Kidney (tissue), 14 donors: ENCODE results near the gene GID4. TPM values are rescaled to one million over a fixed set of nuclear protein-coding genes. Genes with fewer than 3 reads are reported as not detected.

Experiments
- DNase-seq, 5 donors: peaks; one replicate each; pipeline ENCODE4 v3.0.0-alpha.2; 2013 to 2020
- FAIRE-seq: peaks from 2 replicates; lab custom pipeline; 2012; peaks lifted over from hg19 to GRCh38; lab: Jason Lieb, UNC
- H3K27ac ChIP-seq, 2 donors: one replicate each; pipeline ENCODE4 v1.7.0; 2013; ENCODE audit warnings: low read depth in 2 of 2, low read length in 2 of 2, inconsistent platforms in 1 of 2
- H3K27me3 ChIP-seq: one replicate; pipeline ENCODE4 v1.7.1; 2013; ENCODE audit warnings: low read length, inconsistent platforms; ENCODE audit not compliant: control insufficient read depth, insufficient read depth
- H3K36me3 ChIP-seq, 3 donors: one replicate each; pipeline versions ENCODE4 v1.7.0 to v1.7.1; 2013; ENCODE audit warnings: low read length in 3 of 3, control low read depth in 1 of 3, inconsistent platforms in 1 of 3; ENCODE audit not compliant: insufficient read depth in 3 of 3, control insufficient read depth in 2 of 3
- H3K4me1 ChIP-seq, 3 donors: one replicate each; pipeline versions ENCODE4 v1.7.0 to v1.7.1; 2013; ENCODE audit warnings: low read length in 3 of 3, inconsistent platforms in 1 of 3, low read depth in 1 of 3; ENCODE audit not compliant: control insufficient read depth in 2 of 3, insufficient read depth in 2 of 3
- H3K4me3 ChIP-seq, 3 donors: one replicate each; pipeline versions ENCODE4 v1.7.0 to v1.8.1; 2013; ENCODE audit warnings: low read length in 3 of 3, control low read depth in 1 of 3, inconsistent platforms in 1 of 3
- H3K9ac ChIP-seq, 3 donors: one replicate each; pipeline versions ENCODE4 v1.7.0 to v1.7.1; 2013; ENCODE audit warnings: low read length in 3 of 3, control low read depth in 1 of 3, inconsistent platforms in 1 of 3
- H3K9me3 ChIP-seq, 3 donors: one replicate each; pipeline versions ENCODE4 v1.7.0 to v1.7.1; 2013; ENCODE audit warnings: low read length in 3 of 3, control low read depth in 1 of 3, inconsistent platforms in 1 of 3; ENCODE audit not compliant: control insufficient read depth in 2 of 3, insufficient read depth in 1 of 3
- CTCF ChIP-seq: IDR thresholded peaks from 3 replicates; pipeline ENCODE4 v1.5.1; 2012; ENCODE audit warnings: mild to moderate bottlenecking, moderate library complexity, borderline replicate concordance; ENCODE audit not compliant: insufficient read depth; ENCODE audit errors: extremely low read depth
- intact Hi-C: fragments of 100-400 bp; cut with DNase I; formaldehyde crosslinking; loops from one replicate; pipeline ENCODE4 v1.11.1; 2022
- polyA plus RNA-seq: library from polyadenylated mRNA; stranded (reverse); fragments of 350-450 nt; fragmentation: Illumina TruSeq; extraction: RNeasy Lipid Tissue Mini Kit (QIAGEN cat#74804); gene quantifications from one replicate; pipeline ENCODE4 v1.2.3, GENCODE V29; 2014; ENCODE audit warnings: low read depth, low replicate concordance; ENCODE audit not compliant: insufficient read depth
- total RNA-seq: library from RNA; stranded (reverse); fragmentation: NEBNext Ultra II Directional; extraction: Animal tissue kit (Norgen Biotek cat#: 25700); gene quantifications from one replicate; pipeline ENCODE4 v1.2.1, GENCODE V29; 2021
- donor health status: control.
- donor health status: control.
- donor health status: control.
- donor health status: control.
- donor health status: control.
- donor health status: DM: yes; HTN: yes; CAD: no.
- donor health status: Normal renal cell carcinoma (clear cell type).

GID4 gene
- total and polyA plus RNA-seq, 2 donors from 2014 or later, result 3.4 to 8.7 TPM

- Histone ChIP-seq H3K9ac (no peak overlapping the region), H3K4me3 (no peak overlapping the region), H3K9me3 (no peaks in the 10 kb centered on the region), H3K27ac (no peak overlapping the region), H3K4me1 (no peaks in the 10 kb centered on the region), H3K27me3 (no peaks in the 10 kb centered on the region), H3K36me3 (peaks cover 0 to 18% (median 10%) of the 10 kb centered on the region in 3 donors)
- TF ChIP-seq CTCF, result no peak
- intact Hi-C loops, result no loop called here
- DNase-seq (no peak), FAIRE-seq (no peak)
Measured at GRCh38 chr17:18020971-18021370, 18.2 kb upstream of the GID4 start.

GRCh38 chr17:18021372-18021771, 17.8 kb upstream of the GID4 start:
- Histone ChIP-seq H3K9ac (no peak overlapping the region), H3K27ac (no peak overlapping the region), H3K36me3 (peaks cover 0 to 17% (median 12%) of the 10 kb centered on the region in 3 donors), H3K4me3 (no peak overlapping the region), H3K4me1 (no peaks in the 10 kb centered on the region), H3K27me3 (no peaks in the 10 kb centered on the region), H3K9me3 (no peaks in the 10 kb centered on the region)
- DNase-seq (no peak), FAIRE-seq (no peak)
- intact Hi-C loops, result no loop called here
- no peak for TF ChIP-seq CTCF

GRCh38 chr17:18025241-18025944, 13.8 kb upstream of the GID4 start:
- Histone ChIP-seq H3K9ac (no peak overlapping the region), H3K27me3 (no peaks in the 10 kb centered on the region), H3K36me3 (peaks cover 0 to 14% (median 13%) of the 10 kb centered on the region in 3 donors), H3K4me1 (no peaks in the 10 kb centered on the region), H3K27ac (no peak overlapping the region), H3K4me3 (no peak overlapping the region), H3K9me3 (no peaks in the 10 kb centered on the region)
- FAIRE-seq (no peak), DNase-seq (no peak)
- intact Hi-C loops, result no loop called here
- TF ChIP-seq CTCF, result no peak
